Thyroid gland (tissue), 4 donors: ENCODE data around the gene NKD1.
"Not testable (repeated sequence)": the region's sequence is repeated elsewhere in the genome, so short reads cannot be mapped to it uniquely, and the experiment has no call there.

ENCODE experiments used
- POLR2A ChIP-seq, 2 donors: fragments of 450-650 bp; IDR thresholded peaks; one replicate each; pipeline ENCODE4 v1.6.1; 2017; ENCODE audit warnings: antibody characterized with exemption in 2 of 2, mild to moderate bottlenecking in 2 of 2, moderate library complexity in 1 of 2
- TF ChIP-seq, protein P1 (sequence below), 6 experiments: fragments of 200-600 bp in 3 of 6; fragments of 450-650 bp in 3 of 6; sonication (generic) in 3 of 6; IDR thresholded peaks; one replicate each; pipeline ENCODE4 v1.5.1; 2016 to 2019; ENCODE audit warnings: antibody characterized with exemption in 6 of 6, mild to moderate bottlenecking in 2 of 6, inconsistent platforms in 1 of 6, moderate library complexity in 1 of 6

DNA sequence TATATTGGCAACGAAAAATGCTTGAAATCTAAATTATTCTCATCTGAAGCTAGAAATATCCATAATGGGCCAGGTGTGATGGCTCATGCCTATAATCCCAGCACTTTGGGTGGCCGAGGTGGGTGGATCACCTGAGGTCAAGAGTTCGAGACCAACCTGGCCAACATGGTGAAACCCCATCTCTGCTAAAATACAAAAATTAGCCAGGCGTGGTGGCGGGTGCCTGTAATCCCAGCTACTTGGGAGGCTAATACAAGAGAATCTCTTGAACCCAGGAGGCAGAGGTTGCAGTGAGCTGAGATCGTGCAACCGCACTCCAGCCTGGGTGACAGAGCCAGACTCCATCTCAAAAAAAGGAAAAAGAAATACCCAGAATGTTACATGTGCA, 11.9 kb upstream of the NKD1 start:
- TF ChIP-seq, protein P1, sequence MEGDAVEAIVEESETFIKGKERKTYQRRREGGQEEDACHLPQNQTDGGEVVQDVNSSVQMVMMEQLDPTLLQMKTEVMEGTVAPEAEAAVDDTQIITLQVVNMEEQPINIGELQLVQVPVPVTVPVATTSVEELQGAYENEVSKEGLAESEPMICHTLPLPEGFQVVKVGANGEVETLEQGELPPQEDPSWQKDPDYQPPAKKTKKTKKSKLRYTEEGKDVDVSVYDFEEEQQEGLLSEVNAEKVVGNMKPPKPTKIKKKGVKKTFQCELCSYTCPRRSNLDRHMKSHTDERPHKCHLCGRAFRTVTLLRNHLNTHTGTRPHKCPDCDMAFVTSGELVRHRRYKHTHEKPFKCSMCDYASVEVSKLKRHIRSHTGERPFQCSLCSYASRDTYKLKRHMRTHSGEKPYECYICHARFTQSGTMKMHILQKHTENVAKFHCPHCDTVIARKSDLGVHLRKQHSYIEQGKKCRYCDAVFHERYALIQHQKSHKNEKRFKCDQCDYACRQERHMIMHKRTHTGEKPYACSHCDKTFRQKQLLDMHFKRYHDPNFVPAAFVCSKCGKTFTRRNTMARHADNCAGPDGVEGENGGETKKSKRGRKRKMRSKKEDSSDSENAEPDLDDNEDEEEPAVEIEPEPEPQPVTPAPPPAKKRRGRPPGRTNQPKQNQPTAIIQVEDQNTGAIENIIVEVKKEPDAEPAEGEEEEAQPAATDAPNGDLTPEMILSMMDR (IDR thresholded peaks at IDR 0.05) = not testable (repeated sequence)
- not testable (repeated sequence) for TF ChIP-seq POLR2A (IDR thresholded peaks at IDR 0.05)
